SK-N-SH (cell line): Measurements from ENCODE around the gene ITIH1.

ENCODE experiments used
- CHD2 ChIP-seq: fragments of 150-350 bp; IDR thresholded peaks from 2 replicates; pipeline ENCODE4 v1.6.1; 2018; ENCODE audit warnings: low read length; ENCODE audit not compliant: partially characterized antibody
- CTCF ChIP-seq: fragments of 200-600 bp; sonication (generic); IDR thresholded peaks from 2 replicates; pipeline ENCODE4 v1.6.1; 2017; ENCODE audit warnings: antibody characterized with exemption, mild to moderate bottlenecking, moderate library complexity
- GABPA ChIP-seq: IDR thresholded peaks from 2 replicates; pipeline ENCODE4 v1.4.0; 2012; ENCODE audit warnings: low read depth, mild to moderate bottlenecking
- GATA2 ChIP-seq: sonication (generic); formaldehyde crosslinking; IDR thresholded peaks from 2 replicates; pipeline ENCODE4 v1.5.0; 2020; ENCODE audit warnings: mild to moderate bottlenecking, missing genetic modification reagents
- MXI1 ChIP-seq: IDR thresholded peaks from 2 replicates; pipeline ENCODE4 v1.6.1; 2012; ENCODE audit warnings: mild to moderate bottlenecking, low read depth, low read length, improper control_type of control experiment
- POLR2AphosphoS5 ChIP-seq: IDR thresholded peaks from 2 replicates; pipeline ENCODE4 v1.6.1; 2012; ENCODE audit warnings: low read depth, low read length
- RAD21 ChIP-seq: IDR thresholded peaks from 2 replicates; pipeline ENCODE4 v1.6.1; 2012; ENCODE audit warnings: mild to moderate bottlenecking, low read length
- REST ChIP-seq: IDR thresholded peaks from 2 replicates; pipeline ENCODE4 v1.6.1; 2012; ENCODE audit warnings: mild to moderate bottlenecking, low read depth, low read length, moderate library complexity
- RFX5 ChIP-seq: IDR thresholded peaks from 2 replicates; pipeline ENCODE4 v1.6.1; 2012; ENCODE audit warnings: mild to moderate bottlenecking, improper control_type of control experiment, low read length
- TCF12 ChIP-seq: IDR thresholded peaks from 2 replicates; pipeline ENCODE4 v1.4.0; 2012

- no peak for TF ChIP-seq TCF12
- TF ChIP-seq CTCF, result no peak
- TF ChIP-seq MXI1, result no peak
- no peak for TF ChIP-seq REST
- TF ChIP-seq RFX5, result no peak
- no peak for TF ChIP-seq CHD2
- no peak for TF ChIP-seq GATA2 (CRISPR knock-in tag)
- no peak for TF ChIP-seq POLR2AphosphoS5
- TF ChIP-seq RAD21, result no peak
- TF ChIP-seq GABPA, result no peak
These were observed 18.0 kb downstream of the ITIH1 start for GRCh38 chr3:52795298-52795900.
